Measurements from ENCODE around the gene PARD3B. TPM values are rescaled to one million over a fixed set of nuclear protein-coding genes. Genes with fewer than 3 reads are reported as not detected.

Gene PARD3B
- total and polyA plus RNA-seq, 10 of the 15 experiments (the other 5 are each of a cell fraction or from before 2014, with no cell fraction given): 0.01 to 0.54 (median 0.07) TPM; not detected in 7

- no peak for TF ChIP-seq REST (IDR thresholded peaks at IDR 0.05; ENCODE audit: low read depth, low read length)
- TF ChIP-seq RELA (IDR thresholded peaks at IDR 0.05; ENCODE audit: borderline replicate concordance, partially characterized antibody): no peak
- TF ChIP-seq RBBP5 (conservative IDR thresholded peaks at IDR 0.05): no peak
- no peak for TF ChIP-seq CBX5 (IDR thresholded peaks at IDR 0.05; ENCODE audit: low read depth)
- no peak for TF ChIP-seq TCF7 (IDR thresholded peaks at IDR 0.05; ENCODE audit: borderline replicate concordance)
- no peak for TF ChIP-seq GATAD2B (conservative IDR thresholded peaks at IDR 0.05; ENCODE audit: low read depth)
These were observed 585.0 kb downstream of the PARD3B start (continued) for GRCh38 chr2:205130111-205130829.

- Histone ChIP-seq H3K36me3 (ENCODE audit: control insufficient read depth in 2 of 2, insufficient read depth in 2 of 2, low read length in 1 of 2) (no peaks in the 10 kb centered on the region), H3K9me3 (replicated peaks; ENCODE audit: control insufficient read depth, insufficient read depth, low read length) (no peaks in the 10 kb centered on the region), H2AFZ (ENCODE audit: control insufficient read depth, low read depth, low read length) (no peak overlapping the region), H3K4me2 (ENCODE audit: control insufficient read depth, insufficient read depth) (no peak overlapping the region), H3K27me3 (replicated peaks in 1 of 2; ENCODE audit: control insufficient read depth in 2 of 2, insufficient read depth in 2 of 2, low read length in 1 of 2) (no peaks in the 10 kb centered on the region; a peak in 1 of 4 replicates), H3K79me2 (ENCODE audit: control insufficient read depth, insufficient read depth, low read length) (no peaks in the 10 kb centered on the region), H3K27ac (ENCODE audit: control insufficient read depth, insufficient read depth) (no peak overlapping the region), H3K4me3 (no peak overlapping the region), H3K4me1 (ENCODE audit: control insufficient read depth, insufficient read depth, low read length) (no peaks in the 10 kb centered on the region), H4K20me1 (ENCODE audit: control insufficient read depth, insufficient read depth) (no peaks in the 10 kb centered on the region), H3K9ac (ENCODE audit: control insufficient read depth, insufficient read depth, low read length) (no peak overlapping the region)
- intact Hi-C loops (cut with micrococcal nuclease; ENCODE audit: unreplicated experiment): no loop called here
- BruUV-seq (replicated peaks): no TSS peak
- ChIA-PET POLR2A (no interaction called here), SMC1A (ENCODE audit: uncharacterized antibody, unreplicated experiment) (no interaction called here), CTCF (no interaction called here), RAD21 (ENCODE audit: unreplicated experiment) (no interaction called here)
- TF ChIP-seq ATF7 (IDR thresholded peaks at IDR 0.05; ENCODE audit: low read depth): no peak
- no peak for TF ChIP-seq ZNF24 (IDR thresholded peaks at IDR 0.05)
- no peak for TF ChIP-seq DPF2 (IDR thresholded peaks at IDR 0.05)
- TF ChIP-seq CREM (IDR thresholded peaks at IDR 0.05; ENCODE audit: low read depth): no peak
- TF ChIP-seq NKRF (conservative IDR thresholded peaks at IDR 0.05): no peak
- TF ChIP-seq FOS (IDR thresholded peaks at IDR 0.05; ENCODE audit: borderline replicate concordance, extremely low read depth, insufficient read length): no peak
- no peak for TF ChIP-seq JUNB (IDR thresholded peaks at IDR 0.05)
- no peak for TF ChIP-seq REST (IDR thresholded peaks at IDR 0.05; ENCODE audit: low read depth, low read length)
- WGBS (ENCODE audit: insufficient coverage, insufficient replicate concordance, low lambda C conversion rate, missing lambda C conversion rate): 5% methylated on average over 1 of the region's 1 CpG
- in situ Hi-C loops (cut with MboI): no loop called here
- ATAC-seq (no peak), FAIRE-seq (no peak), DNase-seq (ENCODE audit: low read depth, low spot score) (no peak)
These were observed 588.3 kb downstream of the PARD3B start for GRCh38 chr2:205133544-205133943.
